ENCODE results near the gene FAF1. TPM values are rescaled to one million over a fixed set of nuclear protein-coding genes. Genes with fewer than 3 reads are reported as not detected.

FAF1 gene
- total RNA-seq, 1 donor from 2014 or later = 54.3 TPM

- Mint-ChIP-seq H3K9me3 (ENCODE audit: unreplicated experiment) (no peaks in the 10 kb centered on the region), H3K4me1 (ENCODE audit: unreplicated experiment) (peaks cover 9% of the 10 kb centered on the region), H3K36me3 (ENCODE audit: low read depth, unreplicated experiment) (no peaks in the 10 kb centered on the region), H3K27ac (ENCODE audit: unreplicated experiment) (no peak overlapping the region), H3K27me3 (ENCODE audit: unreplicated experiment) (peaks cover 11% of the 10 kb centered on the region), H3K4me3 (ENCODE audit: unreplicated experiment) (no peak overlapping the region)
- DNase-seq (ENCODE audit: low spot score) = no peak
- TF ChIP-seq CTCF (IDR thresholded peaks at IDR 0.05; ENCODE audit: unreplicated experiment) = no peak
These were observed 22.5 kb upstream of the FAF1 start for GRCh38 chr1:50982611-50983010.

GRCh38 chr1:50981741-50982140 lies 21.7 kb upstream of the FAF1 start:
- Mint-ChIP-seq H3K4me1 (ENCODE audit: unreplicated experiment) (peaks cover 10% of the 10 kb centered on the region), H3K36me3 (ENCODE audit: low read depth, unreplicated experiment) (no peaks in the 10 kb centered on the region), H3K9me3 (ENCODE audit: unreplicated experiment) (no peaks in the 10 kb centered on the region), H3K27ac (ENCODE audit: unreplicated experiment) (no peak overlapping the region), H3K4me3 (ENCODE audit: unreplicated experiment) (no peak overlapping the region), H3K27me3 (ENCODE audit: unreplicated experiment) (peaks cover 13% of the 10 kb centered on the region)
- TF ChIP-seq CTCF (IDR thresholded peaks at IDR 0.05; ENCODE audit: unreplicated experiment) = no peak
- DNase-seq (ENCODE audit: low spot score) = no peak

DNA sequence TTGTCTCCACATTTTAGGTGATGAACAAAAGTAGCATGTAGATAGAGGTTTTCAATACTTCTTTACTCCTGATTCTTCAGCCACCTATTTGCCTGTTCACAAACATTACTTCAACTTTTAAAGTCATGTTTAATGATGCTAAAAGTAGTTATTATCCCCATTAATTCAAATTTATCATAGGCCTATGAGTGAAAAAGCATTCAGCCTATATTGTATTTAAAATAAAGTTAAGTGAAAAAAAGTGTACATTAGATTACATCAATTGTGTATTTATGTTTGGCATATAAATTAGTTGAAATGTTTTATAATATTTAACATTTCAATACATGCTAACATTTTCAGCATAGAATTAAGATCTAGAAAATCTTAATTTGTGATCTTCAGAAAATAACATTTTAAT lies 20.4 kb upstream of the FAF1 start:
- TF ChIP-seq CTCF (IDR thresholded peaks at IDR 0.05; ENCODE audit: unreplicated experiment) = no peak
- Mint-ChIP-seq H3K36me3 (ENCODE audit: low read depth, unreplicated experiment) (no peaks in the 10 kb centered on the region), H3K27me3 (ENCODE audit: unreplicated experiment) (peaks cover 20% of the 10 kb centered on the region), H3K27ac (ENCODE audit: unreplicated experiment) (no peak overlapping the region), H3K9me3 (ENCODE audit: unreplicated experiment) (no peaks in the 10 kb centered on the region), H3K4me3 (ENCODE audit: unreplicated experiment) (no peak overlapping the region), H3K4me1 (ENCODE audit: unreplicated experiment) (peaks cover 12% of the 10 kb centered on the region)
- no peak for DNase-seq (ENCODE audit: low spot score)

- no peaks in the 10 kb centered on the region for H3K36me3 Mint-ChIP-seq (ENCODE audit: low read depth, unreplicated experiment)
- TF ChIP-seq CTCF (IDR thresholded peaks at IDR 0.05; ENCODE audit: unreplicated experiment) = no peak
- DNase-seq (ENCODE audit: low spot score) = no peak
These were observed 19.9 kb upstream of the FAF1 start for GRCh38 chr1:50979937-50980336.

DNA sequence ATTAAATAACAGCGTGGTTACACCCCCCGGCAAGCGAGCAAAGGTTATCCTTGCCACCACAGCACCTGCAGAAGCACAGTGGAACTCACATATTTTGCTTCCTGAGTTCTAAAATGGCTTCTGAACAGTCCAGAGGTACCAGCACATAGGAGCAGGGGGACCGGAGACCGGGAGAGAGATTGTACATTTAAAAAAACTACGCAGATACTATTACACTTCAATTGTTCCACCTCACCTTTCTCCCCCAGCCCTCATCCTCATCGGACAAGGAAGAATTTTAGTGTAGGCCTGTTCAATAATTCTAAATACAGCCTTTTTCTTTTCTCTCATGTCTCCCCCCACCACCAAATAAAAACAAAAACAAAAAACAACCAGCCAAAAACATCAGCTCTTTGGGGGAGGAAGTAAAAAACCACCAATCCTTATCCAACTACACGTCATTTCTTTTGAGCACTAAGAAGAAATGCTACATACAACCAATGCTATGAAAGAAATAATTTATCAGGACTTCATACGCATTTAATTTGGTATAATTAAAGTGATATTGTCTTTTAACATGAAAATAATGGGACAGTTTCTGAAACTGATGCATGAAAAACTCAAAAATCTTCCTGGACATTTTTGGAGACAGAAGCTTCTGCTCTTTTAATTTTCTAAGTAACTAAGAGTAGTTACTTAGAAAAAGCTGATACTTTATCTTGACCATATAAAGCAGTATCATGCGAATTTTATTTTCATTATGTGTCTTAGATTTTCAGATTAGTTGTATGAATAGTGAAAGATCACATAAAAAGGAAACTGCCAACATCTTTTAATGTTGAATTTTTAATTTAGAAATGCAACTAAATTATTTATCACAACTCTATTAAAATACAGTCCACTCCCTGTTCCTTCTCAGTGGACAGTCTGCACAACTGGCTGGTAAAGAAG lies 19.1 kb upstream of the FAF1 start:
- Mint-ChIP-seq H3K9me3 (ENCODE audit: unreplicated experiment) (no peaks in the 10 kb centered on the region), H3K27ac (ENCODE audit: unreplicated experiment) (no peak overlapping the region), H3K27me3 (ENCODE audit: unreplicated experiment) (peaks cover 20% of the 10 kb centered on the region), H3K4me1 (ENCODE audit: unreplicated experiment) (peaks cover 12% of the 10 kb centered on the region), H3K4me3 (ENCODE audit: unreplicated experiment) (peak overlapping the region; percentile 68), H3K36me3 (ENCODE audit: low read depth, unreplicated experiment) (no peaks in the 10 kb centered on the region)
- DNase-seq (ENCODE audit: low spot score) = peak; percentile 7
- no peak for TF ChIP-seq CTCF (IDR thresholded peaks at IDR 0.05; ENCODE audit: unreplicated experiment)

More at GRCh38 chr1:50979937-50980336, 19.9 kb upstream of the FAF1 start:
- Mint-ChIP-seq H3K27ac (ENCODE audit: unreplicated experiment) (no peak overlapping the region), H3K4me1 (ENCODE audit: unreplicated experiment) (peaks cover 12% of the 10 kb centered on the region), H3K4me3 (ENCODE audit: unreplicated experiment) (no peak overlapping the region), H3K9me3 (ENCODE audit: unreplicated experiment) (no peaks in the 10 kb centered on the region), H3K27me3 (ENCODE audit: unreplicated experiment) (peaks cover 20% of the 10 kb centered on the region)

All from endothelial cell (in vitro differentiated cells).